ENCODE results near the gene ASPHD2. TPM values are rescaled to one million over a fixed set of nuclear protein-coding genes. Genes with fewer than 3 reads are reported as not detected.

ASPHD2 gene
- total and polyA plus RNA-seq, 10 of the 15 experiments (the other 5 are each of a cell fraction or from before 2014, with no cell fraction given) = 1.6 to 10.6 (median 5.2) TPM

DNA sequence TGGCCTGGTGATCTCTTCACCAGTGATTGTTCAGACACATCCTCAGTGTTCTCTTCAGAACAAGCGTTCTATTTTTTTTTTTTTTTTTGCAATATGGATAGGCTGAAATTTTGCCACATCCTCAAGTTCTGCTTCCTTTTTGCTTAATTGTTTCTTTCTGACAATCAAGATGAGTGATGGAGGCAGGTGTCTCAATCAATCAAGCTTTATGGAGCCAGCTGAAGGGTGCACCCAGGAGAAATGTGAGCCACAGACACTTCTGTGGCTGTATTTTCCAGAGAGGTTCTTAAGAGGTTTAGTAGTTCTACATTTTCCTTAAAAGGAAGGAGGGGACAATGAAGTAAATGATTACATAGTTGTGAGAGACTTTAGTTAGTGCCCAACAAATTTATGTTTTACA is 43.9 kb upstream of the ASPHD2 start:
- ChIA-PET SMC1A (ENCODE audit: uncharacterized antibody, unreplicated experiment) (interaction anchor here (1.5 kb wide), 1 partner anchor 78 kb away, joined by 3 read pairs; no protein-coding TSS in a partner anchor), RAD21 (ENCODE audit: unreplicated experiment) (interaction anchor here (0.6 kb wide), 1 partner anchor 19 kb away, joined by 6 read pairs; no protein-coding TSS in a partner anchor)

More for the DNA sequence above, 43.9 kb upstream of the ASPHD2 start:
- no TSS peak for BruUV-seq (replicated peaks)
- Histone ChIP-seq H3K9ac (ENCODE audit: control insufficient read depth, insufficient read depth, low read length) (no peak overlapping the region), H3K4me1 (ENCODE audit: control insufficient read depth, insufficient read depth, low read length) (no peaks in the 10 kb centered on the region), H3K27me3 (replicated peaks in 1 of 2; ENCODE audit: control insufficient read depth in 2 of 2, insufficient read depth in 2 of 2, low read length in 1 of 2) (peaks cover 0 to 6% of the 10 kb centered on the region in 2 experiments; a peak in 3 of 4 replicates), H3K36me3 (ENCODE audit: control insufficient read depth in 2 of 2, insufficient read depth in 2 of 2, low read length in 1 of 2) (no peaks in the 10 kb centered on the region), H3K79me2 (ENCODE audit: control insufficient read depth, insufficient read depth, low read length) (no peaks in the 10 kb centered on the region), H3K9me3 (replicated peaks; ENCODE audit: control insufficient read depth, insufficient read depth, low read length) (no peaks in the 10 kb centered on the region), H2AFZ (ENCODE audit: control insufficient read depth, low read depth, low read length) (no peak overlapping the region), H3K4me2 (ENCODE audit: control insufficient read depth, insufficient read depth) (no peak overlapping the region), H3K27ac (ENCODE audit: control insufficient read depth, insufficient read depth) (no peak overlapping the region), H3K4me3 (no peak overlapping the region), H4K20me1 (ENCODE audit: control insufficient read depth, insufficient read depth) (no peaks in the 10 kb centered on the region)
- ChIA-PET POLR2A (no interaction called here), CTCF (interaction anchor here (4.0 kb wide), 1 partner anchor 19 kb away, joined by 31 read pairs; no protein-coding TSS in a partner anchor)
- in situ Hi-C loops (cut with MboI) = no loop called here
- WGBS (ENCODE audit: insufficient coverage, insufficient replicate concordance, low lambda C conversion rate, missing lambda C conversion rate) = no CpG with 5 or more reads among the region's 1 CpG
- no peak for DNase-seq (ENCODE audit: low read depth, low spot score)
- TF ChIP-seq ZNF24 (IDR thresholded peaks at IDR 0.05) (no peak), POLR2A (IDR thresholded peaks at IDR 0.05; ENCODE audit: low read depth, low read length) (no peak), CHD2 (IDR thresholded peaks at IDR 0.05; ENCODE audit: borderline replicate concordance, low read depth, low read length) (no peak), MYC (IDR thresholded peaks at IDR 0.05; ENCODE audit: insufficient read depth, insufficient read length, insufficient replicate concordance, low read length, severe bottlenecking) (no peak), PML (IDR thresholded peaks at IDR 0.05; ENCODE audit: low read length) (no peak), NFIC (IDR thresholded peaks at IDR 0.05; ENCODE audit: low read depth, low read length) (no peak), KAT2A (conservative IDR thresholded peaks at IDR 0.05; ENCODE audit: control insufficient read depth, low read depth, low read length) (no peak), EZH2 (IDR thresholded peaks at IDR 0.05; ENCODE audit: borderline replicate concordance, control insufficient read depth, low read depth, low read length) (no peak), ZNF274 (IDR thresholded peaks at IDR 0.05; ENCODE audit: insufficient read depth, insufficient read length) (no peak)
- TF ChIP-seq, protein P1, sequence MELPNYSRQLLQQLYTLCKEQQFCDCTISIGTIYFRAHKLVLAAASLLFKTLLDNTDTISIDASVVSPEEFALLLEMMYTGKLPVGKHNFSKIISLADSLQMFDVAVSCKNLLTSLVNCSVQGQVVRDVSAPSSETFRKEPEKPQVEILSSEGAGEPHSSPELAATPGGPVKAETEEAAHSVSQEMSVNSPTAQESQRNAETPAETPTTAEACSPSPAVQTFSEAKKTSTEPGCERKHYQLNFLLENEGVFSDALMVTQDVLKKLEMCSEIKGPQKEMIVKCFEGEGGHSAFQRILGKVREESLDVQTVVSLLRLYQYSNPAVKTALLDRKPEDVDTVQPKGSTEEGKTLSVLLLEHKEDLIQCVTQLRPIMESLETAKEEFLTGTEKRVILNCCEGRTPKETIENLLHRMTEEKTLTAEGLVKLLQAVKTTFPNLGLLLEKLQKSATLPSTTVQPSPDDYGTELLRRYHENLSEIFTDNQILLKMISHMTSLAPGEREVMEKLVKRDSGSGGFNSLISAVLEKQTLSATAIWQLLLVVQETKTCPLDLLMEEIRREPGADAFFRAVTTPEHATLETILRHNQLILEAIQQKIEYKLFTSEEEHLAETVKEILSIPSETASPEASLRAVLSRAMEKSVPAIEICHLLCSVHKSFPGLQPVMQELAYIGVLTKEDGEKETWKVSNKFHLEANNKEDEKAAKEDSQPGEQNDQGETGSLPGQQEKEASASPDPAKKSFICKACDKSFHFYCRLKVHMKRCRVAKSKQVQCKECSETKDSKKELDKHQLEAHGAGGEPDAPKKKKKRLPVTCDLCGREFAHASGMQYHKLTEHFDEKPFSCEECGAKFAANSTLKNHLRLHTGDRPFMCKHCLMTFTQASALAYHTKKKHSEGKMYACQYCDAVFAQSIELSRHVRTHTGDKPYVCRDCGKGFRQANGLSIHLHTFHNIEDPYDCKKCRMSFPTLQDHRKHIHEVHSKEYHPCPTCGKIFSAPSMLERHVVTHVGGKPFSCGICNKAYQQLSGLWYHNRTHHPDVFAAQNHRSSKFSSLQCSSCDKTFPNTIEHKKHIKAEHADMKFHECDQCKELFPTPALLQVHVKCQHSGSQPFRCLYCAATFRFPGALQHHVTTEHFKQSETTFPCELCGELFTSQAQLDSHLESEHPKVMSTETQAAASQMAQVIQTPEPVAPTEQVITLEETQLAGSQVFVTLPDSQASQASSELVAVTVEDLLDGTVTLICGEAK (IDR thresholded peaks at IDR 0.05; ENCODE audit: borderline replicate concordance) = no peak
- TF ChIP-seq, protein P2, sequence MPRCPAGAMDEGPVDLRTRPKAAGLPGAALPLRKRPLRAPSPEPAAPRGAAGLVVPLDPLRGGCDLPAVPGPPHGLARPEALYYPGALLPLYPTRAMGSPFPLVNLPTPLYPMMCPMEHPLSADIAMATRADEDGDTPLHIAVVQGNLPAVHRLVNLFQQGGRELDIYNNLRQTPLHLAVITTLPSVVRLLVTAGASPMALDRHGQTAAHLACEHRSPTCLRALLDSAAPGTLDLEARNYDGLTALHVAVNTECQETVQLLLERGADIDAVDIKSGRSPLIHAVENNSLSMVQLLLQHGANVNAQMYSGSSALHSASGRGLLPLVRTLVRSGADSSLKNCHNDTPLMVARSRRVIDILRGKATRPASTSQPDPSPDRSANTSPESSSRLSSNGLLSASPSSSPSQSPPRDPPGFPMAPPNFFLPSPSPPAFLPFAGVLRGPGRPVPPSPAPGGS (IDR thresholded peaks at IDR 0.05; ENCODE audit: borderline replicate concordance, insufficient read depth, low read depth, low read length, poor library complexity, severe bottlenecking) = no peak
- TF ChIP-seq, protein P3, sequence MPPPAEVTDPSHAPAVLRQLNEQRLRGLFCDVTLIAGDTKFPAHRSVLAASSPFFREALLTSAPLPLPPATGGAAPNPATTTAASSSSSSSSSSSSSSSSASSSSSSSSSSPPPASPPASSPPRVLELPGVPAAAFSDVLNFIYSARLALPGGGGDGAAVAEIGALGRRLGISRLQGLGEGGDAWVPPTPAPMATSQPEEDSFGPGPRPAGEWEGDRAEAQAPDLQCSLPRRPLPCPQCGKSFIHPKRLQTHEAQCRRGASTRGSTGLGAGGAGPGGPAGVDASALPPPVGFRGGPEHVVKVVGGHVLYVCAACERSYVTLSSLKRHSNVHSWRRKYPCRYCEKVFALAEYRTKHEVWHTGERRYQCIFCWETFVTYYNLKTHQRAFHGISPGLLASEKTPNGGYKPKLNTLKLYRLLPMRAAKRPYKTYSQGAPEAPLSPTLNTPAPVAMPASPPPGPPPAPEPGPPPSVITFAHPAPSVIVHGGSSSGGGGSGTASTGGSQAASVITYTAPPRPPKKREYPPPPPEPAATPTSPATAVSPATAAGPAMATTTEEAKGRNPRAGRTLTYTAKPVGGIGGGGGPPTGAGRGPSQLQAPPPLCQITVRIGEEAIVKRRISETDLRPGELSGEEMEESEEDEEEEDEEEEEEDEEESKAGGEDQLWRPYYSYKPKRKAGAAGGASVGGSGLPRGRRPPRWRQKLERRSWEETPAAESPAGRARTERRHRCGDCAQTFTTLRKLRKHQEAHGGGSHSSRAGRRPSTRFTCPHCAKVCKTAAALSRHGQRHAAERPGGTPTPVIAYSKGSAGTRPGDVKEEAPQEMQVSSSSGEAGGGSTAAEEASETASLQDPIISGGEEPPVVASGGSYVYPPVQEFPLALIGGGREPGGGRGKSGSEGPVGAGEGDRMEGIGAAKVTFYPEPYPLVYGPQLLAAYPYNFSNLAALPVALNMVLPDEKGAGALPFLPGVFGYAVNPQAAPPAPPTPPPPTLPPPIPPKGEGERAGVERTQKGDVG (CRISPR knock-in tag; IDR thresholded peaks at IDR 0.05) = no peak
- TF ChIP-seq, protein P4, sequence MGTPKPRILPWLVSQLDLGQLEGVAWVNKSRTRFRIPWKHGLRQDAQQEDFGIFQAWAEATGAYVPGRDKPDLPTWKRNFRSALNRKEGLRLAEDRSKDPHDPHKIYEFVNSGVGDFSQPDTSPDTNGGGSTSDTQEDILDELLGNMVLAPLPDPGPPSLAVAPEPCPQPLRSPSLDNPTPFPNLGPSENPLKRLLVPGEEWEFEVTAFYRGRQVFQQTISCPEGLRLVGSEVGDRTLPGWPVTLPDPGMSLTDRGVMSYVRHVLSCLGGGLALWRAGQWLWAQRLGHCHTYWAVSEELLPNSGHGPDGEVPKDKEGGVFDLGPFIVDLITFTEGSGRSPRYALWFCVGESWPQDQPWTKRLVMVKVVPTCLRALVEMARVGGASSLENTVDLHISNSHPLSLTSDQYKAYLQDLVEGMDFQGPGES (IDR thresholded peaks at IDR 0.05) = no peak
- no peak for FAIRE-seq
- ATAC-seq = no peak
- intact Hi-C loops (cut with micrococcal nuclease; ENCODE audit: unreplicated experiment) = no loop called here
